GM15510 (cell line): Measurements from ENCODE around the gene PCYT2.

Experiments used
- POLR2A ChIP-seq: IDR thresholded peaks from 3 replicates; pipeline ENCODE4 v1.6.1; 2011; ENCODE audit warnings: borderline replicate concordance; ENCODE audit not compliant: insufficient read length; ENCODE audit errors: extremely low read depth

PCYT2 gene

GRCh38 chr17:81904600-81905423, 6.4 kb downstream of the PCYT2 start:
- TF ChIP-seq POLR2A = no peak

DNA sequence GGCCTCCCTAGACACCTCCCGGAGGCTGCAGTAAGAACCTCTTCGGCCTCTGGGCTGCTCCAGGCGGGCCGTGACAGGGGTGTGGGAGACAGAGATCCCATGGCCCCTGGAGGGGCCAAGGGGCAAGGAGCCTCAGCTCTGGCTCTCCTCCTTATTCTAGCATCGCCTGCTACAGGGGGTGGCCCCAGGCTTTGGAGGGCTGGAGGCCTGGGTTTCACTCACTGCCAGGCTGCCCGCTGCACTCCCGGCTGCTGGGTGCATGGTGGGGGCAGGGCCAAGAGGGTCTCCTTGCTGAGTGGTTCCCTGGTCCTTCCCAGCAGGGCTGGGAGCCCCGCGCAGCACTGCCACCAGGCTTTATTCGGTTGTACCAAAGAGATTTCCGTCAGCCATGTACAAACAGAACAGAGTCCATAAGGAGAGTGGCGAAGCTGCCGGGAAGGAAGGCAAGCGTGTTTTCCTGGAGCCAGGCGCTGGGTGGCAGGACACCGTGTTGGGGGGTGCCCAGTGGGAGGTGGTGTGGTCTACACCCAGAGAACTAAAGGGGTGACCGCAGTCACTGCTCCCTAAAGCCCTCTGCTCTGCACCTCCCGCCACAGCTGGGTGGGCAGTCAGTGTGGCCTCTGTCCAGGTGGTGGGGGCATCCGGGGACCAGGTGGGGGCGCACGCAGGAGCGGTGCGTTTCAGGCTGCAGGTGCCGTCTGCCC, 7.2 kb downstream of the PCYT2 start:
- no peak for TF ChIP-seq POLR2A

GRCh38 chr17:81903415-81903831, 7.8 kb downstream of the PCYT2 start:
- no peak for TF ChIP-seq POLR2A

DNA sequence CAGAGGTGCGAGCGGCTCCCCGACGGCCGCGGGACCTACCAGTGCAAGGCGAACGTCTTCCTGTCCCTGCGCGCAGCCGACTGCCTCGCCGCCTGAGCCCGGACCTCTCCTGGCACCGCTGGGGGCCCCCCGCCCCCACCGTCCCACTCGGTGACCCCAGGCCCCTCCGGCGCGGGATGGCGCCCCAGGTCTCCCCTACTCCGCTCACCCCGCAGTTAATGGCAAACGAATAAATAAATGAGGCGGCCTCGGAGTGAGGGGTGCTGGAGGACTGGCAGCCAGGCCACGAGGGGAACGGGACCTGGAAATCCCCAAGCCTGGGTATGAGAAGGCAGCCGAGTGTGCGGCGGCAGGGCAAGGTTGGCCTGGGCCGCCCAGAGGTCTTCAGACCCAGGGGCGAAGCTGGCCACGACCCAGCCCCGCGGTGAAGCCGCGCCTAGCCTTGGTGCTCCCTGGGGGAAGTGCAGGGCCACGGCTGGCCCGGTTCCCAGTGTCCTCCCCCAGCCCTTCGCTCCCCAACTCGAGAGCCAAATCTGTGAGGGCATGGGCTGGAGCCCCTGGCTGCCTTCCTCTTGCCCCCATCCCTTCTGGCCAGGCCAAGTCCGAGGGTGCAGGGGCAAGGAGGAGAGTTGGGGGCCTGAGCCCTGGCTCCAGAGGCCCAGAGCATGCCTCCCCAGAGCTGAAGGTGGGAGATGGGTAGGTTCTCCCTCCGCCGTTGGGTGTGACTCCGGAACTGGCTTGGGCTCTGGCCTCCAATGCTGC, 8.4 kb downstream of the PCYT2 start:
- TF ChIP-seq POLR2A = no peak

- no peak for TF ChIP-seq POLR2A
Observed at GRCh38 chr17:81902023-81902652, 9.1 kb downstream of the PCYT2 start, which contains the start of gene NPB. Gene NPB (plus strand): TSS chr17:81902238. CDS start chr17:81902278, 40 bp downstream.

DNA sequence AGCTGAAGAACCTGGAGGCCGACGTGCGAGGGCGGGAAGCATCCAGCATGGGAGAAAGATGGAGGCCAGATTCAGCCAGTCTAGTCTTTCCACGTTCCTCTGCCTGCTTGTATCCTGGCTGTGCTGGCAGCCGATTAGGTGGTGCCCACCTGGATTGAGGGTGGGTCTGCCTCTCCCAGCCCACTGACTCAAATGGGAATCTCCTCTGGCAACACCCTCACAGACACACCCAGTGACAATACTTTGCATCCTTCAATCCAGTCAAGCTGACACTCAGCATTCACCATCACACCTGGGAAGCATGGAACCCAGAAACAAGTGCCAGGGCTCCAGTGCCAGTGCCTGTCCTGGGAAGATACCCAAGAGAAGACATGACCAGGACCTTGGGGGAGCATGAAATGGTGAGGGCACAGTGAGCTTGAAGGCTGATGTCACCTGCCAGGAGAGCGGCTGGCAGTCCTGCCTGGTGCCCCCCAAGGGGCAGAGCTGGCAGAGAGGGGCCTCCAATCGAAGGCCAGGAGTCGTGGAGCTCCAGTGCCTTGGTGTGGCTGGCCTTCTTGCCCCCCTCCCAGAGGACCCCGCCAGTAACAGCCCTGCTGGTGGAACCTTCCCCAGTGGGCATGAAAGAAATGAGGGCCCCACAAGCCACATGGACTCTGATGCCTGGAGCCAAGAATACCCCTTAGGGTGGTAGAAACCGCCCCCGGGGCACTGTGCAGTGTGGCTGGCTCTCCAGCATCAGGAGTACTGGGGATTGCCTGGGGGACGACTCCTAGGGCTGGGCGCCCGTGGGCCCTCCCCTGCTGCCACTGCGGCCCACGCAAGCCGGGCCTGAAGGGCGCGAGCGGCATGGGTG, 9.8 kb downstream of the PCYT2 start:
- no peak for TF ChIP-seq POLR2A

DNA sequence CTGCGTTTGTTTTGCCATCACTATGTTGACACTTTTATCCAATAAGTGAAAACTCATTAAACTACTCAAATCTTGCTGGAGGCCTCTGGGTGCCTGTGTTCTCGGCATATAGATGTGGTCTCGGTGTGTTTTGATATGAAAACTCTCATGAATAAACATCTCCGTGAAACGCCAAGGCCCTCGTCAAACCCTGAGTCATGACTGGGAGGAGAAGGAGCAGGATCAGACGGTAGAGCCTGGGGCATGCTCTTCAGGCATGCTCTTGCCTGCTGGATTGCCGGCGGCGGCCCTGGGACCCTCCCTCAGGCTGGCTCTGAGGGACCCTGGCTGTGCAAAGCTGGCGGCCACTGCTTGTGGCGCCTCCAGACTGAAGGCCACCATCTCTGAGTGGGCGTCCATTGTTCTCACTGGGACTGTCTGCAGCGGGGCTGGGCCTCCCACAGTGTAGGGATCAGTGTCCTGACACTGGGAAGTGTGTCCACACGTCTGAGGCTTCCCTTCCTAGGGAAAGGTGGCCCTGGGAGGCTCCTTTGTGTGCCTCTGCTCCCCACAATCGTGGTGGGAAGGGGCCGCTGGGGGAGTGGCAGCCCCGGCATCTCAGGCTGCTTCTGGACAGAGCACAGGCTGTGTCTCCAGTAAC, 10.9 kb downstream of the PCYT2 start:
- no peak for TF ChIP-seq POLR2A

GRCh38 chr17:81899514-81900166, 11.6 kb downstream of the PCYT2 start:
- TF ChIP-seq POLR2A = no peak

DNA sequence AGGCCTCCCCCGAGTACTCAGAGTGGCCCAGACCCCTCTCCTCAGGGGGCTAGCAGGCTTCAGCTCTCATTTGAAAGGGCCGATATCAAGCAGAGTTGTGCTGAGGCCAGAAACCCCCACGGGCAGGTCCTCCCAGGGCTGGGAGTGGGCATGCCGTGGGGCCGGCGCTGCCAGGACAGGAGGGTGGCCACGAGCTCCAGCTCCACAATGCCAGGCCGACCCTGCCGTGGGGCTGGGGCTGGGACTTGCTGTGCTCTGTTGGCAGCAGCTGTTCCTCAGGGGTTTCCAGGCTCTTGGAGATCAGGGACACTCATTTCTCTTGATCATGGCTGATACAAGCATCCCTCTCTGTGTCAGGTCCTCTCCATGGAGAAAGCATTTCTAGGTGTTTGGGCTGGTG, 12.3 kb downstream of the PCYT2 start:
- TF ChIP-seq POLR2A = no peak

- TF ChIP-seq POLR2A = no peak
Observed at GRCh38 chr17:81898029-81898866, 13.0 kb downstream of the PCYT2 start.

GRCh38 chr17:81895400-81895799, 15.8 kb downstream of the PCYT2 start:
- TF ChIP-seq POLR2A = no peak

DNA sequence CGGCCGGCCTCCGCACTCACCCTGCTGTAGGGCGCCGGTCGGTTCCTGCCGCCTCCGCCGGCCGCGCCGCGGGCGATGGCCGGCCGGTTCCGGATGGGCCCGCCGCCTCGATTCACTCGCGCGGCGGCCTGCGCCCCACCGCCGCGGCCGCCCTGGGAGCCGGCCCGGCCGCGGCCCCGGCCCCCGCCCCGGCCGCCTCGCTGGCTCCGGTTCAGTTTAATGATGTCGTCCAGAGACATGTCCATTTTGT, 20.0 kb downstream of the PCYT2 start:
- TF ChIP-seq POLR2A = no peak

DNA sequence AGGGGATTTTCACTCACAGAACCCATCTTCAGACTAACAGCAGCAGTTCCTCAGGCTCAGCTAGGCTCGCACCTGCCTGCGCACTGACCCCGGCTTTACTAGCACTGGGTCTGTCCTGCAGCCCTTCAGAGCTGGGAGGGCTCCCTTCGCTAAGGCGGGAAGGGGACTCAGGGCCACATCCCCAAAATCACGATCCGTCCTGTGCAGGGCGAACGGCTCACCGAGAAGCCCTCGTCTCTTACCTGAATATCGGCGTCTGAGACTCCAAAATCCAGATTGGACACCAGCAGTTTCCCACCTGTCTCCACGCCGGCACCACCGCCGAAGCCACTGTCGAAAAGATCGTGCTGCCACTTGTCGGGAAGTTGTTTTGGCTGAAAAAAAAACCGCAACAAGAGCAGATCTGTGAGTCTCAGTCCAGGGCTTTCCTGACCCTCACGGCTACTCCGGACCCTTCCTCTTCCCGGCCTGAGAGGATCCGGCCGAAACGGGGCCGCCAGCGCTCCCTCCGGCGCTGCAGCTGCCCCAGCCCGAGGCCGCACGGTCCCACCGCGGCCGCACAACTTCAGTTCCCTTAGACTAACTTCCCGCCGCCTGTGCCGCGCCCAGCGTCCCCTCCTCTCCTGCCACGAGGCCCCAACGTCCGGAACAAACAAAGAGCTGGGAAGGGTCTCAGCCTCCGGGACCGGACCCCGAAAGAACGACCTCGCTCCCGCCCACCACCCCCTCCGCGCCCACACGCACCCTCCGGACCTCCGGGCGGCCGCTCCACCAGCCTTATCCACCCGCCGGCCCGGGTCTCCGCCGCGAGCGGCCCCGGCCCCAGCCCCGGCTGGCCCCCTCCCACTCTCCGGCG, 20.5 kb downstream of the PCYT2 start:
- TF ChIP-seq POLR2A = no peak
